DLD1 (cell line): ENCODE measurements around the gene CTRB2.
"Not testable (repeated sequence)": the region's sequence is repeated elsewhere in the genome, so short reads cannot be mapped to it uniquely, and the experiment has no call there.

Source experiments
- in situ Hi-C: cut with HindIII; loops from 2 replicates; pipeline ENCODE4 v1.10.0; 2017; ENCODE audit warnings: low sequenced_read_pairs

Gene CTRB2

GRCh38 chr16:75227361-75228142, 20.6 kb upstream of the CTRB2 start:
- in situ Hi-C loops, result no loop called here

- in situ Hi-C loops, result no loop called here
Observed at GRCh38 chr16:75226550-75227360, 19.8 kb upstream of the CTRB2 start.

- in situ Hi-C loops, result no loop called here
Observed at GRCh38 chr16:75225678-75226515, 18.9 kb upstream of the CTRB2 start.

GRCh38 chr16:75225092-75225491, 18.1 kb upstream of the CTRB2 start:
- in situ Hi-C loops, result no loop called here

- in situ Hi-C loops, result no loop called here
Observed at GRCh38 chr16:75224306-75225082, 17.5 kb upstream of the CTRB2 start.

- in situ Hi-C loops, result not testable (repeated sequence)
Observed at GRCh38 chr16:75223129-75223528, 16.2 kb upstream of the CTRB2 start.

- in situ Hi-C loops, result no loop called here
Observed at GRCh38 chr16:75222271-75222783, 15.4 kb upstream of the CTRB2 start.

- in situ Hi-C loops, result no loop called here
Observed at GRCh38 chr16:75219838-75220237, 12.9 kb upstream of the CTRB2 start.

GRCh38 chr16:75219088-75219487, 12.1 kb upstream of the CTRB2 start:
- in situ Hi-C loops, result no loop called here

- in situ Hi-C loops, result no loop called here
Observed at GRCh38 chr16:75218256-75219076, 11.5 kb upstream of the CTRB2 start, which contains the start of gene CTRB1. Gene CTRB1 (plus strand): TSS chr16:75218988. CDS start chr16:75219008, 20 bp downstream.

GRCh38 chr16:75217389-75217851, 10.5 kb upstream of the CTRB2 start:
- in situ Hi-C loops, result no loop called here

- in situ Hi-C loops, result no loop called here
Observed at GRCh38 chr16:75216576-75216975, 9.6 kb upstream of the CTRB2 start.

GRCh38 chr16:75216127-75216526, 9.2 kb upstream of the CTRB2 start:
- in situ Hi-C loops, result no loop called here

GRCh38 chr16:75211286-75211685, 4.3 kb upstream of the CTRB2 start:
- in situ Hi-C loops, result not testable (repeated sequence)

GRCh38 chr16:75209944-75210343, 3.0 kb upstream of the CTRB2 start:
- in situ Hi-C loops, result no loop called here

- in situ Hi-C loops, result not testable (repeated sequence)
Observed at GRCh38 chr16:75209514-75209913, 2.6 kb upstream of the CTRB2 start.

- in situ Hi-C loops, result no loop called here
Observed at GRCh38 chr16:75208861-75209505, 2.0 kb upstream of the CTRB2 start.

- in situ Hi-C loops, result no loop called here
Observed at GRCh38 chr16:75208242-75208825, 1.4 kb upstream of the CTRB2 start.
